Stimulated activated CD8-positive, alpha-beta memory T cell treated with anti-CD3 and anti-CD28 coated beads, Interleukin-7, amount 100 ng/mL, for 48 hours (primary cell): ENCODE measurements around the gene CCDC85C.

ENCODE experiments used
- DNase-seq, 2 donors: peaks; one replicate each; pipeline ENCODE4 v3.0.0-alpha.2; 2020; ENCODE audit warnings: low read depth in 1 of 2; ENCODE audit errors: extremely low read depth in 1 of 2

CCDC85C gene

GRCh38 chr14:99544991-99545390, 59.0 kb downstream of the CCDC85C start:
- DNase-seq = no peak

- DNase-seq = no peak
Measured at GRCh38 chr14:99543985-99544384, 60.0 kb downstream of the CCDC85C start.

DNA sequence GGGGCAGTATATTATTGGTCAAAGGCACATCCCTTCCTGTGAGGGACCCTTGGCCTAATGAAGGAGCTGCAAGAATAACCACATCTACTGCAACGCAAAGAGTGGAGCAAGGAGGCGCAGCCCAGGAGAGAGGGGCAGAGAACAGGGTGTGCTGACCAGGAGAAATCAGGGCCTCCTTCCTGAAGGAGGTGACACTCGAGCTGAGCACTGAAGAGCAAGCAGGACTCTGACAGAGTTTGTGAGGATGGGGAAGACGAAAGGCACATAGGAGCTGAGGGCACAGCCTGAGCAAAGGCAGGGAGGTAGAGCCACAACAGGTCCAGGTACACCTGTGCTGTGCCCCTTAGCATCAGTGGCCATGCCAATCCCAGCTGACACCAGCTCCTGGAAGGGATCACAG, 60.6 kb downstream of the CCDC85C start:
- DNase-seq = no peak

DNA sequence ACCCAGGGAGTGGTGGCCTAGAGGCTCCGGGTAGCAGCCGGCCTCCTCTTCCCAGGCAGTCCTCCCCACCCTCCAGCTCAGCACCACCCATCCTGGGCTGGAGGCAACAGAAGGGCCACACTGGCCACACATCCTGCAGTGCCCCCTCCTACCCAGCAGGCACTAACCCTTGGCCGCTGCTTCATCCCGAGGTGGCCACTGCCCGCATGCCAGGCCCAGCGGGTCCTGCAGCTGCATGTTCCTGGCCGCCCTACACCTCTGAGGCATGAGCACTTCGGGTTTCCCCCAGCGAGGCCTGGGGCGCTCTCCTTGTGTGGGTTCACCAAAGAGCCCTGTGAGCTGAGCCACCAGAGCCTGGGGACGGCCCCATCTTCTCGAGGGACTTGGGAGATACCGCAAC, 61.4 kb downstream of the CCDC85C start:
- no peak for DNase-seq

DNA sequence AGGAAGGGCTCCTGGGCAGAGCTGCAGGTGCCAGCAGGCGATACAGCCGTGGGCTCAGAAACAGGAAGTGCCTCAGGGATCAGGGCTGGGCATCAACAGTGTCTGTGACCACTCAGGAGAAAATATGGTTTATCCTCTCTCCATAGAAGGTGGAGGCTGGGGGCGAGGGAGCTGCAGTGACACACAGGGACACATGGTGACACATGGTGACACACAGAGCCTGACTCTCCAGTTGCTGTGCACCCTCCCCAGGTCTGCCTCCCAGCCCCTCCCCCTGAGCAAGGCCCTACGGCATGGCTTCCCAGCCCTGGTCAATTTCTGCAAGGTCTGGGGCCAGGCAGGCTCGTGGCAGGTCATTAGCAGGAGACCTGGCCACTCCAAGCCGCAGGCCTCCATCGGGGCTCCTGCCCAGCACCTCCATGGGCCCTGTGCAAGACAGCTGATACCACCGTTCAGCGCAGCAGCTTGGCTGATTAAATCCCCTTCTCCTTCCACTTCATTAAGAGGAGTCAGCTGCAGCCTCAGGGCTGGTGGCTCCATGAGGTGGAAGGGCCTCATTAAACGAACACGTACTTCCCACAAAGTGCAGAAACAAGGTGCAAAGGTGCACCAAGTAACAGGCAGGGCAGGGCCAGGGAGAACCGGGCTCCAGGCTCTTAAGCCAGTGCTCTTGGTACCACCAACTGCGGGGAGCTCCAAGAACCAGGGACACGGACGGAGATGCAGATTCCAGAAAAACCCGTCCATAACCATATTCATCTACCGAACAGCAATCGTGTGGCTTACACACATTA, 62.1 kb downstream of the CCDC85C start:
- DNase-seq = no peak

DNA sequence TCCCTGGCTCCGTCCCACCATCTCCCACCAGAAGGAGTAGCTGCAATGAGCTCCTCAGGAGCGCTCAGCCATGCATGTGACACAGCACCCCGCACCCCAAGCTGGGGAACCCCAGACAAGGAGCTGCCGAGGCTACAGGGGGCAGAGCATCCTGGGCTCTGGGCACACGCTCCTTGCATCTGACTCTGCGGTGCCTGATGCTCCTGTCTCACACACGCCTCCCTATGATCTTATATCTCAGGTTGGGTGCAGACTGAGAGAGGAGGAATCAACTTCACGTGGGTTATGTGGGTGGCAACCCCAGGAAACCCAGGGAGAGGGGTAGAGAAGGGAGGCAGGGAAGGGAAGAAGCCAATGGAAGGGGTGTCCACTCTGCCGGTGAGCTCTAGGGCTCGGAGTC, 62.8 kb downstream of the CCDC85C start:
- no peak for DNase-seq

DNA sequence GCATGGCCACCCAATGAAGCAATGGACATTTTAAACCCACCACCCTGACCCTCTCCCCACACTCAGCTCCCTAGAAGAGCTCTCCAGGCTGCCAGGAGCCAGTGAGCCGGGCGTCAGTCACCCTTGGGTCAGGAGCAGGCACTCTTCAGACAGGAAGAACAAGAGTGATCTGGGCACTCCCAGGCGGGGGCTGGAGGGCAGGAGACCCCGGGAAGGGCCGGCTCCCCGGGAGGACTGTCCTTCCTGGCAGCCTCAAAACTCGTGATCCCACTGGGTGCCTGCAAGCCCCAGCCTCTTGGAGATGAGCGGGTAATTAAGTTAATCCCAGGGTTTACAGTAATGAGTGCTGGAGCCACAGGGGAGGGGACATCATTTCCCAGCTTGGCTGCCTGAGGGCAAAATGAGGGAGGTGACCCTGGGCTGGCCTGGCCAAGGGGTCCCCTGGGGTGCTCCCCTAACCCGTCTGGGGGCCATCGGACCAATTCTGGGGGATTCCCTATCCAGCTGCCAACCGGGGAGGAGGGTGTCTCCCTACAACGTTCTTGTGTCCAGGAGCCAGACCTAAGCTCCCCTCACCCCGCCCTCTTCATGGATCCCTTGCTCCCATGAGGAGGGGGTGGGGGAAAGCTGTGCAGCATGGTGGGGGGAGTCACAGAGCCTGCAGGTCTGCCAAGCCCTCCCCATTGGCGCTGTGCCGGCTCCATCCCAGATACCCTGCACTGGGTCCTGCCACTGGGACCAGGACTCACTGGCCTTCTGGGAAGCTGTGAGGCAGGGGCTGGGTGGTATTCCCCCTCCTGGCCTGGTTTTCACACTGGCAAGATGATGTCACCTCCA, 63.6 kb downstream of the CCDC85C start:
- no peak for DNase-seq

DNA sequence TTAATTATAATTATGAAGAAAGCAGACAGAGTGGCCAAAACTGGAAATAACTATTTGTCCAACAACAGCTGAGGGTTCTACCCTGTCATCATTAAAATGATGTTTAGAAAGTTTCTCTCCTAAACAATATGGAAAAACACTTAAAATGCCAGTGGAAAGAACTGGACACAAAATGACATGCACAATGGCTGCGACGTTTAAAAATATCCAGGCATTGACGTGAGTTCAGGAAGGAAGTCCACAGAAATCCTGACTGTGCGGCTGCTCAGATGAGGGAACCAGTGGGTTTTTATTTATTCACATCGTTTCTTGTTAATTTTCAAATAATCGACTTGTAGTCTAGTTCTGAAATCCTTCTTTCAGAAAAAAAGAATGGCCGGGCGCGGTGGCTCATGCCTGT, 64.5 kb downstream of the CCDC85C start:
- no peak for DNase-seq

DNA sequence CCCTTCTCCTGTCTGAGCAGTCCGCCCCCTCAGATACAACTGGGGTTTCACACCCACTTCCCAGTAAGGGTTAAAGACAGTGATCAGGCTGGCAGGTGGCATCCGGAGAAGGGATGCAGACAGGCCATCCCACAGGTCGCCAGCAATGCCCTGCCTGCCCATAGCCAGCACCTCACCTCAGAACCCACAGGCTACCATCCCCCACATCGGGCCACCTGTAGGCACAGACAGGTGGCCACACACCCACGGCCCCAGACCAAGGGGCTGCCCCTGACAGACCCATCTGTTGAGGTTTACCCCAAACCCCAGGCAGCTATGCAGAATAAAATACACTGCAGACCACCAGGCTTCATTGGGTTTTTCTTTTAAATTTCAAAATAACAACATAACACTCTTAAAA, 65.3 kb downstream of the CCDC85C start:
- no peak for DNase-seq

- no peak for DNase-seq
Measured at GRCh38 chr14:99538275-99538674, 65.7 kb downstream of the CCDC85C start.

- DNase-seq = no peak
Measured at GRCh38 chr14:99537399-99537798, 66.6 kb downstream of the CCDC85C start.

DNA sequence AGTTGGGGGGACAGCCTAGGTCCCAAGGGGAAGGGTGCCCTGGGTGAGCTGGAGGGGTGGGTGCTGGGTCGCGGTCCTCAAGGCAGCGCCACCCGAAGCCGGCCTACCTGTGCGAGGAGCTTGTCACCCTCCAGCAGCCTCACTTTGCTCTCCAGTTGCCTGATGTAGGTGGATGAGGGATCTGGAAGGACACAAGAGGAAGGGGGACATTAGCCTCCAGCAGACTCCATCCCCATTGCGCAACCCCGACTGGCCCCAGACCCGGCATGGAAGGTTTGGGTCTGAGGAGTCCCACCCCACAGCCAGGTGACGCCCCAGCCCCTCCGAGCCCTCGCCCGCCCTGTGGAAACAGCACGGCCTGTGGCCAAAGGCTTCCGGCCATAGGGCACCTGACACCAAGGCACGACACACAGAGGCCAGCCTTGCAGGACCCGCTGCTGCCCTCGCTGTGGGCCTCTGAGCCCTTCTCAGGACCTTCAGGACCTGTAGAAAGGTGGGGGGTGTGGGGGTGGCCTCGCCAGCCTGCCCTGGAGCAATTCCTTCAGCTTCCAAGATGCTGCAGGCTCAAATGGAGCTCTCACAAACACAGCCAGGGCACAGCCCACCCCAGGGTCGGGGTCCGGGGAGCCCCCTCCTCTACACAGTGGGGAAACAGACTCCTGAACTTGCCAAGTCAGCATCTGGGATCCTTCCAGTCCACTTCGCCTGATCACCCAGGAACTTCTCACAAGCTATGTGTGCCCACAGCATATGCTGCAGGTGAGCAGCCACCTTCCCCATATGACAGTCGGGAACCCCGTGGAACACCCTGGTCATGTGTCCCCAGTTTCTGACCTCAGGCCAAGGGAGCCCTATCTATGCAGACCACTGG, 67.9 kb downstream of the CCDC85C start:
- no peak for DNase-seq

DNA sequence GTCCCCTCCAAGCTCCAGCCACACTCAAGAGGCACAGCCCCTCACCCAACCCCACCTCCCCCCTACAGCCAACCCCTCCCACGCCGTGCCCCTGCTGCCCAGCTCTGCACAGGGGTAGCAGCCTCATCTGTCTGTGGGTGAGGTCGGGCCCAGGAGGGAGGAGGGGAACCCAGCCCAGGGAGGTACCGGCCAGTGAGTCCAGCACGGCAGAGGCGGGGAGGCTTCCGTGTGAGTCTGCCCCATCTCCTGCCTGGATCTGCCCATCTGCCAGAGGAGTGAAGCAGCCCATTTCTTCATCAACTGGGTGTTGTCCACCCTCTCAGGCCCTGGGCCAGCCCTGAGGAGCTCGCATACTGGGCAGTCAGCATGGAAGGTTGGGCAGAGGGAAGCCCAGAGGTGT, 68.6 kb downstream of the CCDC85C start:
- no peak for DNase-seq

GRCh38 chr14:99534863-99535262, 69.1 kb downstream of the CCDC85C start:
- DNase-seq = no peak

DNA sequence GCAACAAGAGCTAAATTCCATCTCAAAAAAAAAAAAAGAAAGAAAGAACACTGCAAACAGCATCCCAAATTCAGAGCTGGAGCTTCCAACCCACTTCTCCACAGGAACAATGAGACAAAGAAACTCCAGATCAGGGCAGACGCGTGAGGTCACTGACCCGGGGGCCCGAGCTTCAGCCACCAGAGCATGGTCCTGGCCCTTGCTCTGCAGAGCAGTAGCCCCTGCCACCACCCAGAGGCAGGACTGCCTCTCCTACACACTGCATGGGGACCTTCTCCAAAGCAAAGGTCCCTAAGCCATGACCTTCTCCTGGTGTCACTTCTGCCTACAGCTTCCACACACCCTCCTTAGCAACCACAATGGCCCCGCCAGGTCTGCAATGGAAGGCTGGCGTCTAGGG, 69.7 kb downstream of the CCDC85C start:
- no peak for DNase-seq

- DNase-seq = no peak
Measured at GRCh38 chr14:99532310-99532709, 71.7 kb downstream of the CCDC85C start.

DNA sequence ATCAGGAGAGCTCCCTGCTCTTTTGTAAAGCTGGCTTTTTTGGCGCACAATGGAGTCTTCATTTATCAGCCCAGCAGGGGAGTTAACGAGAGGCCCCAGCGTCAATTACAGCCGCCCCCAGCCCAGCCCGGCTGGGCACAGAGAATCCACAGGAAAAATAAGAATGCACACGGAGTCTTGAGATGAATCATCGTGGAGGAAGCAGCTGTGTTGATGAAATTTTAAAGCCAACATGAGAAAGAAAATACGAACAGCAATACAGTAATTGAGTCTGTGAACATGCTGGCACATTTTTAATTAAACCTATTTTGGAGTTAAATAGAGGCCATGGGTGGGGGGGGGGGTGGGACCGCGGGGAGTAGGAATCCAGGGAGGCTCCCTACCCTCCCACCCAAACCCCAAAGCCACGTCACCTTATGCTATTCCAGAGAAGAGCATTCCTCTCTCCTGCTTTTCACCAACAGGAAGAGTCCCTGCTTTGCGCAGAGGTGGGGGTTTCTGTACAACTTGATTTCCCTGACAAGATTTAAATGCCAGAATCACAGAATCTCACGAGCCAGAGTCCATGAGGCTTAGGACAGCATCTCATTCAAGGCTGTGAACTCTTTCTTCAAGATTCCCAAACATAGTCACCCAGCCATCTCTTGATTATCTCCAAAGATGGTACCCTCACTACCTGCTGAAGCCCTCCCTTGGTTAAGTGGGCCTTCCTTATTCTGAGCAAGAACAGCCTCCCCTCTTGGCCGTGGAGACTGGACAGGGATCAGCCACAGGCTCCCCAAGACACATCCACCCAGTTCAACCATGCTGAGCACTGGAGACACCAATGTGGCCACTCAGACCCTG, 72.5 kb downstream of the CCDC85C start:
- DNase-seq = no peak

DNA sequence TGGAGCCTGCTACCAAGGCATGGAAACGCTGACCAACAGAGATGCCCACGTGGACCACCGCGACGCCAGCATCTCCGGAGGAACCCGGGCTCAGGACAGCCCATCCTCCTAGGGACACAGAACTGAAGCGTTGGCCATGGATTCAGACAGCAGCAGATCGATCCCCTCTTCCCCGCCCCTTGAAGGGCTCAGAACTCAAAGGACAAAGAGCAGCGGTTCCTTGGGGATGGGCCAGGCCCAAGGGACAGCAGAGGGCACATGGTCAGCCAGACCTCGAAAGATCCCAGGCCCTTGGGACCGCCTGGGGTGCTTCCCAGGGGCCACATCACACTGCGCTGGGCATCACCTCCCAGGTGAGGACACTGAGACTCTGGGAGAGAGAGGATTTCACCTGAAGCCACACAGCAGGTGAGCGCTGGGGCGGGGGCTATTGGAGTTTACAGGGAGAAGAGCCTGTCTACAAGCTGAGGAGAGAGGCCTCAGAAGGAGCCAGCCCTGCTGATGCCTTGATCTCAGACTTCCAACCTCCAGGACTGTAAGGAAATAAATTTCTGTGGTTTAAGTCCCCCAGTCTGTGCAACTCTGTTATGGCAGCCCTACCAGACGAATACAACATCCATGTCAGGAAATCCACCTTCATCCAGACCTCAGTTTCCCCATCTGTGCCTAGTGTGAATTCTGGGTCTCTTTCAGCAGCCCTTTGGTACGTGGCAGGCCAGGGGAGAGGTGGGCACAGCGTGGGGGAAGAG, 73.4 kb downstream of the CCDC85C start:
- DNase-seq = no peak

GRCh38 chr14:99529899-99530298, 74.1 kb downstream of the CCDC85C start:
- no peak for DNase-seq
